ENCODE data around the gene ONECUT3. TPM values are rescaled to one million over a fixed set of nuclear protein-coding genes. Genes with fewer than 3 reads are reported as not detected.

ONECUT3 gene
- total and polyA plus RNA-seq, 8 donors: 0.13 TPM; not detected in 7

DNA sequence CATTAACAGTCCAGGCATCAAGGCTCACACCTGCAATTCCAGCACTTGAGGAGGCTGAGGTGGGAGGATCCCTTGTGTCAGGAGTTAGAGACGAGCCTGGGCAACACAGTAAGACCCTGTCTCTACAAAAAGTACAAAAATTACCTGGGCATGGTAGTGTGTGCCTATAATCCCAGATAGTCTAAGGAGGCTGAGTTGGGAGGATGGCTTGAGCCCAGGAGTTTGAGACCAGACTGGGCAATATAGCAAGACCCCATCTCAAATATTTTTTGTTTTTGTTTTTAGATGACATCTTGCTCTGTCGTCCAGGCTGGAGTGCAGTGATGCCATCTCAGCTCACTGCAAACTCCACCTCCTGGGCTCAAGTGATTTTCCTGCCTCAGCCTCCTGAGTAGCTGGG lies 40.1 kb upstream of the ONECUT3 start:
- Histone ChIP-seq H3K4me1 (no peaks in the 10 kb centered on the region), H3K36me3 (no peaks in the 10 kb centered on the region), H3K27ac (no peak overlapping the region), H3K9me3 (no peaks in the 10 kb centered on the region), H3K27me3 (peaks cover 0 to 19% (median 0%) of the 10 kb centered on the region in 4 donors), H3K4me3 (no peak overlapping the region)
- WGBS, 2 donors: 70 to 83% methylated on average over 2 of the region's 2 CpGs
- TF ChIP-seq, protein P1, sequence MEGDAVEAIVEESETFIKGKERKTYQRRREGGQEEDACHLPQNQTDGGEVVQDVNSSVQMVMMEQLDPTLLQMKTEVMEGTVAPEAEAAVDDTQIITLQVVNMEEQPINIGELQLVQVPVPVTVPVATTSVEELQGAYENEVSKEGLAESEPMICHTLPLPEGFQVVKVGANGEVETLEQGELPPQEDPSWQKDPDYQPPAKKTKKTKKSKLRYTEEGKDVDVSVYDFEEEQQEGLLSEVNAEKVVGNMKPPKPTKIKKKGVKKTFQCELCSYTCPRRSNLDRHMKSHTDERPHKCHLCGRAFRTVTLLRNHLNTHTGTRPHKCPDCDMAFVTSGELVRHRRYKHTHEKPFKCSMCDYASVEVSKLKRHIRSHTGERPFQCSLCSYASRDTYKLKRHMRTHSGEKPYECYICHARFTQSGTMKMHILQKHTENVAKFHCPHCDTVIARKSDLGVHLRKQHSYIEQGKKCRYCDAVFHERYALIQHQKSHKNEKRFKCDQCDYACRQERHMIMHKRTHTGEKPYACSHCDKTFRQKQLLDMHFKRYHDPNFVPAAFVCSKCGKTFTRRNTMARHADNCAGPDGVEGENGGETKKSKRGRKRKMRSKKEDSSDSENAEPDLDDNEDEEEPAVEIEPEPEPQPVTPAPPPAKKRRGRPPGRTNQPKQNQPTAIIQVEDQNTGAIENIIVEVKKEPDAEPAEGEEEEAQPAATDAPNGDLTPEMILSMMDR (IDR thresholded peaks at IDR 0.05): no peak
- intact Hi-C loops (cut with DNase I): no loop called here
- ATAC-seq (no peak), FAIRE-seq (no peak), DNase-seq (no peak)

DNA sequence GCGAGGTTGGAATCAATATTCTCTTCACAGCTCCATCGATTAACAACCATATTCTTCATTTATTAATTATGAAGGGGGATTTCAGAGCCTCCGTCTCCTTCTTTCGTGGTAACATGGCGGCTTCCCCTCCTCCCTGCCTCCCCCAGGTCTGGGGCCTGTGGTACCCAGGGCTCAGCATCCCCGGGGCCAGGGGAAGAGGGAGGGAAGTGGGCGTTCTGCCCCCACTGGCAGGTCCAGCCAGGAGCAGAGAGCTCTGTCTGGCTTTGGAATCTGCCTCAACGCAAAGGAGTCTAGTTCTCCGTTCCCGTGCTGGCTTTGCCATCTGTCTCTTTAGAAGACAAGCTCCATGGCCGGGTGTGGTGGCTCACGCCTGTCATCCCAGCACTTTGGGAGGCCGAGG lies 37.8 kb upstream of the ONECUT3 start:
- no peaks in the 10 kb centered on the region for H3K4me1 ChIP-seq
- no peak overlapping the region for H3K4me3 ChIP-seq
- DNase-seq (no peak), ATAC-seq (no peak), FAIRE-seq (no peak)
- H3K36me3 ChIP-seq: no peaks in the 10 kb centered on the region
- intact Hi-C loops (cut with DNase I): no loop called here
- TF ChIP-seq, protein P1 (IDR thresholded peaks at IDR 0.05): no peak
- H3K27ac ChIP-seq: no peak overlapping the region
- 31% methylated on average over 13 of the region's 13 CpGs for WGBS, 2 donors
- H3K27me3 ChIP-seq: peaks cover 0 to 15% (median 3%) of the 10 kb centered on the region in 4 donors
- no peaks in the 10 kb centered on the region for H3K9me3 ChIP-seq

DNA sequence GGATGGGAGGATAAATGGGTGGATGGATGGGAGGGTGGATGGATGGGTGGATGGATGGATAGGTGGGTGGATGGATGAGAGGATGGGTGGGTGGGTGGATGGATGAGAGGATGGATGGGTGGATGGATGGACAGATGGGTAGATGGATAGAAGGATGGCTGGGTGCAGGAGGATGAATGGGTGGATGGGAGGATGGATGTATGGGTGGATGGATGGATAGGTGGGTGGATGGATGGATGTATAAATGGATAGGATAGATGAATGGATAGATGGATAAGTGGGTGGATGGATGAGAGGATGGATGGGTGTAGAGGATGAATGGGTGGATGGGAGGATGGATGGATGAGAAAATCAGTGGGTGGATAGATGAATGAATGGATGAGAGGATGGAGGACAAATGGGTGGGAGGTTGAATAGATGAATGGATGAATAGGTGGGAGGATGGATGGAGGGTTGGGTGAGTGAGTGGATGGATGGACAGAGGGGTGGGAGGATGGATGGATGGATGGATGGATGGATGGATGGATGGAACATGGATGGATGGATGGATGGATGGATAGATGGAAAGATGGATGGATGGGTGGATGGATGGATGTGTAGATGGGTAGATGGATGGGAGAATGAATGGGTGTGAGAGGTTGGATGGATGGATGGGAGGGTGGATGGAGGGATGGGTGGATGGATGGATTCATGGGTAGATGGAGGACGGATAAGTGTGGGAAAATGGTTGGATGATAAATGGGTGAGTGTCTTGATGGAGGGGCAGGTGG lies 35.9 kb upstream of the ONECUT3 start:
- H3K36me3 ChIP-seq: no peaks in the 10 kb centered on the region
- DNase-seq (no peak), FAIRE-seq (no peak), ATAC-seq (no peak)
- peaks cover 0 to 10% (median 3%) of the 10 kb centered on the region in 4 donors for H3K27me3 ChIP-seq
- 50 to 72% methylated on average over 1 of the region's 1 CpG for WGBS, 2 donors
- H3K4me3 ChIP-seq: no peak overlapping the region
- no peaks in the 10 kb centered on the region for H3K4me1 ChIP-seq
- TF ChIP-seq, protein P1 (IDR thresholded peaks at IDR 0.05): no peak
- H3K27ac ChIP-seq: no peak overlapping the region
- no peaks in the 10 kb centered on the region for H3K9me3 ChIP-seq
- intact Hi-C loops (cut with DNase I): no loop called here

DNA sequence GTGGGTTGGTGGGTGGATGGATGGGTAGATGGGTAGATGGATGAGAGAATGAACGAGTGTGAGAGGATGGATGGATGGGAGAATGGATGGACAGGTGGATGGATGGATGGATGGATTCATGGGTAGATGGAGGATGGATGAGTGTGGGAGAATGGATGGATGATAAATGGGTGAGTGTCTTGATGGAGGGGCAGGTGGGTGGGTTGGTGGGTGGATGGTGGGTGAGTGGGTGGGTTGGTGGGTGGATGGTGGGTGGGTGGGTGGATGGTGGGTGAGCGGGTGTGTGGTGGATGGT lies 35.4 kb upstream of the ONECUT3 start:
- H3K4me1 ChIP-seq: no peaks in the 10 kb centered on the region
- H3K36me3 ChIP-seq: no peaks in the 10 kb centered on the region
- TF ChIP-seq, protein P1 (IDR thresholded peaks at IDR 0.05): no peak
- intact Hi-C loops (cut with DNase I): no loop called here
- peaks cover 0 to 10% (median 3%) of the 10 kb centered on the region in 4 donors for H3K27me3 ChIP-seq
- no peak for FAIRE-seq
- 50 to 67% methylated on average over 1 to 2 of the region's 2 CpGs for WGBS, 2 donors
- no peak for DNase-seq
- ATAC-seq: no peak
- no peak overlapping the region for H3K4me3 ChIP-seq
- H3K9me3 ChIP-seq: no peaks in the 10 kb centered on the region
- H3K27ac ChIP-seq: no peak overlapping the region

All from pancreas (tissue), 10 donors.